Bronchial epithelial cell (primary cell): ENCODE measurements around the gene CACNA1E. TPM values are rescaled to one million over a fixed set of nuclear protein-coding genes. Genes with fewer than 3 reads are reported as not detected.

Source experiments
- DNase-seq: peaks from one replicate; pipeline ENCODE4 v3.0.0-alpha.2; 2010; ENCODE audit warnings: low read depth
- FAIRE-seq: peaks from 2 replicates; lab custom pipeline; 2011; peaks lifted over from hg19 to GRCh38; lab: Jason Lieb, UNC
- H3K27me3 ChIP-seq: 2 replicates; pipeline ENCODE4 v1.5.1; 2011; ENCODE audit warnings: low read length; ENCODE audit not compliant: control insufficient read depth, insufficient read depth
- H3K36me3 ChIP-seq: 2 replicates; pipeline ENCODE4 v1.5.1; 2011; ENCODE audit warnings: low read length; ENCODE audit not compliant: control insufficient read depth, insufficient read depth
- H3K4me3 ChIP-seq: 2 replicates; pipeline ENCODE4 v1.5.1; 2011; ENCODE audit warnings: mild to moderate bottlenecking, low read depth, low read length, control low read depth
- total RNA-seq: library from RNA; depleted of rRNA; stranded (reverse); fragments of >200 nt; gene quantifications from 2 replicates; pipeline ENCODE4 v1.2.1, GENCODE V29; 2014
- TF ChIP-seq, protein P1 (sequence below): IDR thresholded peaks from 2 replicates; pipeline ENCODE4 v1.5.1; 2011; ENCODE audit warnings: mild to moderate bottlenecking, moderate library complexity, low read length, control low read depth, inconsistent platforms; ENCODE audit not compliant: insufficient read depth, severe bottlenecking

CACNA1E gene
- total RNA-seq, 1 donor from 2014 or later: not detected

GRCh38 chr1:181587870-181588438, 104.6 kb downstream of the CACNA1E start:
- FAIRE-seq (no peak), DNase-seq (no peak)
- TF ChIP-seq, protein P1, sequence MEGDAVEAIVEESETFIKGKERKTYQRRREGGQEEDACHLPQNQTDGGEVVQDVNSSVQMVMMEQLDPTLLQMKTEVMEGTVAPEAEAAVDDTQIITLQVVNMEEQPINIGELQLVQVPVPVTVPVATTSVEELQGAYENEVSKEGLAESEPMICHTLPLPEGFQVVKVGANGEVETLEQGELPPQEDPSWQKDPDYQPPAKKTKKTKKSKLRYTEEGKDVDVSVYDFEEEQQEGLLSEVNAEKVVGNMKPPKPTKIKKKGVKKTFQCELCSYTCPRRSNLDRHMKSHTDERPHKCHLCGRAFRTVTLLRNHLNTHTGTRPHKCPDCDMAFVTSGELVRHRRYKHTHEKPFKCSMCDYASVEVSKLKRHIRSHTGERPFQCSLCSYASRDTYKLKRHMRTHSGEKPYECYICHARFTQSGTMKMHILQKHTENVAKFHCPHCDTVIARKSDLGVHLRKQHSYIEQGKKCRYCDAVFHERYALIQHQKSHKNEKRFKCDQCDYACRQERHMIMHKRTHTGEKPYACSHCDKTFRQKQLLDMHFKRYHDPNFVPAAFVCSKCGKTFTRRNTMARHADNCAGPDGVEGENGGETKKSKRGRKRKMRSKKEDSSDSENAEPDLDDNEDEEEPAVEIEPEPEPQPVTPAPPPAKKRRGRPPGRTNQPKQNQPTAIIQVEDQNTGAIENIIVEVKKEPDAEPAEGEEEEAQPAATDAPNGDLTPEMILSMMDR: no peak
- Histone ChIP-seq H3K36me3 (no peaks in the 10 kb centered on the region), H3K4me3 (no peak overlapping the region), H3K27me3 (no peaks in the 10 kb centered on the region)

- Histone ChIP-seq H3K36me3 (no peaks in the 10 kb centered on the region), H3K27me3 (no peaks in the 10 kb centered on the region), H3K4me3 (no peak overlapping the region)
- TF ChIP-seq, protein P1: no peak
- FAIRE-seq (no peak), DNase-seq (peak; percentile 38)
These were observed 105.3 kb downstream of the CACNA1E start for GRCh38 chr1:181588631-181589030.

GRCh38 chr1:181592255-181592859, 109.0 kb downstream of the CACNA1E start:
- no peaks in the 10 kb centered on the region for H3K36me3 ChIP-seq
- no peak for DNase-seq
- H3K27me3 ChIP-seq: no peaks in the 10 kb centered on the region
- no peak overlapping the region for H3K4me3 ChIP-seq
- TF ChIP-seq, protein P1: no peak
- FAIRE-seq: no peak

- FAIRE-seq: no peak
- H3K36me3 ChIP-seq: no peaks in the 10 kb centered on the region
- no peak overlapping the region for H3K4me3 ChIP-seq
- TF ChIP-seq, protein P1: no peak
- DNase-seq: no peak
- no peaks in the 10 kb centered on the region for H3K27me3 ChIP-seq
These were observed 109.7 kb downstream of the CACNA1E start for GRCh38 chr1:181593042-181593441.

DNA sequence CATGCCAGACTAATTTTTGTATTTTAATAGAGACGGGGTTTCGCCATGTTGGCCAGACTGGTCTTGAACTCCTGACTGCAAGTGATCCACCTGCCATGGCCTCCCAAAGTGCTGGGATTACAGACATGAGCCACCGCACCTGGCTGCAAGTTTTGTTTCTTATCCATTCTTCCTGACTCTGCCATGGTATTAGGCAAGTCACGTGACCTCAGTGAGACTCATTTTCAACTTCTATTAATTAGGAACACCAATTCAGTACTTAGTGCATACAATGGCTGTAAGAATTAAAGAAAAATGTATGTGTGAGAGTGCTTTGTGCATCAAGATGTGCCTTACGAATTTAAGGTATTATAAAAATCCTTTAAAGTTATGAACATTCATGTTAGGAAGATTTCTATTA, 111.2 kb downstream of the CACNA1E start:
- Histone ChIP-seq H3K4me3 (no peak overlapping the region), H3K27me3 (no peaks in the 10 kb centered on the region), H3K36me3 (no peaks in the 10 kb centered on the region)
- TF ChIP-seq, protein P1: no peak
- DNase-seq: no peak
- no peak for FAIRE-seq
